Hepatocyte (in vitro differentiated cells): Measurements from ENCODE around the gene ZNF407.

Experiments
- EZH2 ChIP-seq: fragments of 200-600 bp; sonication (generic); IDR thresholded peaks from 2 replicates; pipeline ENCODE4 v1.6.1; 2016; ENCODE audit warnings: antibody characterized with exemption, mild to moderate bottlenecking, borderline replicate concordance
- EZH2phosphoT487 ChIP-seq: fragments of 200-600 bp; sonication (generic); IDR thresholded peaks from one replicate; pipeline ENCODE4 v1.6.1; 2018; ENCODE audit warnings: antibody characterized with exemption, mild to moderate bottlenecking, low read depth, moderate library complexity; ENCODE audit not compliant: unreplicated experiment, severe bottlenecking
- TF ChIP-seq, protein P1 (sequence below): fragments of 200-600 bp; sonication (generic); IDR thresholded peaks from 2 replicates; pipeline ENCODE4 v1.5.1; 2016; ENCODE audit warnings: antibody characterized with exemption, mild to moderate bottlenecking; ENCODE audit not compliant: poor library complexity

- TF ChIP-seq EZH2: no peak
- TF ChIP-seq, protein P1, sequence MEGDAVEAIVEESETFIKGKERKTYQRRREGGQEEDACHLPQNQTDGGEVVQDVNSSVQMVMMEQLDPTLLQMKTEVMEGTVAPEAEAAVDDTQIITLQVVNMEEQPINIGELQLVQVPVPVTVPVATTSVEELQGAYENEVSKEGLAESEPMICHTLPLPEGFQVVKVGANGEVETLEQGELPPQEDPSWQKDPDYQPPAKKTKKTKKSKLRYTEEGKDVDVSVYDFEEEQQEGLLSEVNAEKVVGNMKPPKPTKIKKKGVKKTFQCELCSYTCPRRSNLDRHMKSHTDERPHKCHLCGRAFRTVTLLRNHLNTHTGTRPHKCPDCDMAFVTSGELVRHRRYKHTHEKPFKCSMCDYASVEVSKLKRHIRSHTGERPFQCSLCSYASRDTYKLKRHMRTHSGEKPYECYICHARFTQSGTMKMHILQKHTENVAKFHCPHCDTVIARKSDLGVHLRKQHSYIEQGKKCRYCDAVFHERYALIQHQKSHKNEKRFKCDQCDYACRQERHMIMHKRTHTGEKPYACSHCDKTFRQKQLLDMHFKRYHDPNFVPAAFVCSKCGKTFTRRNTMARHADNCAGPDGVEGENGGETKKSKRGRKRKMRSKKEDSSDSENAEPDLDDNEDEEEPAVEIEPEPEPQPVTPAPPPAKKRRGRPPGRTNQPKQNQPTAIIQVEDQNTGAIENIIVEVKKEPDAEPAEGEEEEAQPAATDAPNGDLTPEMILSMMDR: no peak
- no peak for TF ChIP-seq EZH2phosphoT487
Observed at GRCh38 chr18:74840492-74841167, 243.0 kb downstream of the ZNF407 start.
